Measurements from ENCODE around the gene TRAPPC2L. TPM values are rescaled to one million over a fixed set of nuclear protein-coding genes. Genes with fewer than 3 reads are reported as not detected.

Gene TRAPPC2L
- total and polyA plus RNA-seq, 2 donors from 2014 or later, result 48.3 to 155 TPM

- H3K4me1 ChIP-seq (ENCODE audit: control insufficient read depth in 2 of 3, insufficient read depth in 2 of 3, low read depth in 1 of 3, low read length in 3 of 3), result no peaks in the 10 kb centered on the region
- FAIRE-seq, result no peak
- peaks cover 0 to 12% (median 0%) of the 10 kb centered on the region in 3 donors for H3K36me3 ChIP-seq (ENCODE audit: control insufficient read depth in 2 of 3, insufficient read depth in 3 of 3, low read length in 3 of 3)
- H3K27me3 ChIP-seq (ENCODE audit: control insufficient read depth, insufficient read depth, low read length), result no peaks in the 10 kb centered on the region
- H3K9ac ChIP-seq (ENCODE audit: low read length in 3 of 3), result no peak overlapping the region
- no peak overlapping the region for H3K27ac ChIP-seq (ENCODE audit: low read depth in 2 of 2, low read length in 2 of 2)
- no peak for DNase-seq
- H3K4me3 ChIP-seq (ENCODE audit: low read length in 3 of 3), result no peak overlapping the region
- intact Hi-C loops (cut with DNase I), result no loop called here
- no peak for TF ChIP-seq CTCF (IDR thresholded peaks at IDR 0.05; ENCODE audit: borderline replicate concordance, extremely low read depth, insufficient read depth)
- H3K9me3 ChIP-seq (ENCODE audit: control insufficient read depth in 2 of 3, insufficient read depth in 1 of 3, low read length in 3 of 3), result no peaks in the 10 kb centered on the region
These were observed 15.2 kb upstream of the TRAPPC2L start for GRCh38 chr16:88841521-88842307.

- Histone ChIP-seq H3K9ac (ENCODE audit: low read length in 3 of 3) (no peak overlapping the region), H3K27me3 (ENCODE audit: control insufficient read depth, insufficient read depth, low read length) (no peaks in the 10 kb centered on the region), H3K4me3 (ENCODE audit: low read length in 3 of 3) (no peak overlapping the region), H3K9me3 (ENCODE audit: control insufficient read depth in 2 of 3, insufficient read depth in 1 of 3, low read length in 3 of 3) (no peaks in the 10 kb centered on the region), H3K27ac (ENCODE audit: low read depth in 2 of 2, low read length in 2 of 2) (no peak overlapping the region), H3K36me3 (ENCODE audit: control insufficient read depth in 2 of 3, insufficient read depth in 3 of 3, low read length in 3 of 3) (peaks cover 0 to 12% (median 0%) of the 10 kb centered on the region in 3 donors), H3K4me1 (ENCODE audit: control insufficient read depth in 2 of 3, insufficient read depth in 2 of 3, low read depth in 1 of 3, low read length in 3 of 3) (no peaks in the 10 kb centered on the region)
- FAIRE-seq (no peak), DNase-seq (no peak)
- no peak for TF ChIP-seq CTCF (IDR thresholded peaks at IDR 0.05; ENCODE audit: borderline replicate concordance, extremely low read depth, insufficient read depth)
- intact Hi-C loops (cut with DNase I), result no loop called here
These were observed 14.6 kb upstream of the TRAPPC2L start for GRCh38 chr16:88842308-88842756.

- Histone ChIP-seq H3K27ac (ENCODE audit: low read depth in 2 of 2, low read length in 2 of 2) (no peak overlapping the region), H3K27me3 (ENCODE audit: control insufficient read depth, insufficient read depth, low read length) (no peaks in the 10 kb centered on the region), H3K4me1 (ENCODE audit: control insufficient read depth in 2 of 3, insufficient read depth in 2 of 3, low read depth in 1 of 3, low read length in 3 of 3) (no peaks in the 10 kb centered on the region), H3K9me3 (ENCODE audit: control insufficient read depth in 2 of 3, insufficient read depth in 1 of 3, low read length in 3 of 3) (no peaks in the 10 kb centered on the region), H3K9ac (ENCODE audit: low read length in 3 of 3) (no peak overlapping the region), H3K4me3 (ENCODE audit: low read length in 3 of 3) (no peak overlapping the region), H3K36me3 (ENCODE audit: control insufficient read depth in 2 of 3, insufficient read depth in 3 of 3, low read length in 3 of 3) (peaks cover 0 to 12% (median 0%) of the 10 kb centered on the region in 3 donors)
- no peak for DNase-seq
- no peak for FAIRE-seq
- TF ChIP-seq CTCF (IDR thresholded peaks at IDR 0.05; ENCODE audit: borderline replicate concordance, extremely low read depth, insufficient read depth), result no peak
- intact Hi-C loops (cut with DNase I), result no loop called here
These were observed 14.1 kb upstream of the TRAPPC2L start for GRCh38 chr16:88842806-88843205.
